A673 (cell line): Measurements from ENCODE around the gene PEX14.
"Not testable (repeated sequence)": the region's sequence is repeated elsewhere in the genome, so short reads cannot be mapped to it uniquely, and the experiment has no call there.

ENCODE experiments used
- EZH2 ChIP-seq: fragments of 200-600 bp; sonication (generic); IDR thresholded peaks from 2 replicates; pipeline ENCODE4 v1.6.1; 2017; ENCODE audit warnings: borderline replicate concordance, low read depth, mild to moderate bottlenecking, mixed read lengths, antibody characterized with exemption, low read length; ENCODE audit not compliant: poor library complexity, severe bottlenecking
- TF ChIP-seq, protein P1 (sequence below): fragments of 300-800, 200-600 bp; sonication (generic); conservative IDR thresholded peaks from 2 replicates; pipeline ENCODE4 v1.5.1; 2017; ENCODE audit warnings: low read depth, mild to moderate bottlenecking, antibody characterized with exemption, low read length, moderate library complexity, mixed read lengths

DNA sequence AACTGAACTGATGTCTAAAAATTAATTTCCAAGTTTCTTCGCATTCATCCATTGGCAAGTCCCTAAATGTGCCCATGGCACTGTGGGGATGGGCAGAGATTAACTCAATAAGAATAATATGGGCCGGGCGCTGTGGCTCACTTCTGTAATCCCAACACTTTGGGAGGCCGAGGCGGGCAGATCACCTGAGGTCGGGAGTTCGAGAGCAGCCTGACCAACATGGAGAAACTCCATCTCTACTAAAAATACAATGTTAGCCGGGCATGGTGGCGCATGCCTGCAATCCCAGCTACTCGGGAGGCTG is 489 bp upstream of the PEX14 start:
- TF ChIP-seq, protein P1, sequence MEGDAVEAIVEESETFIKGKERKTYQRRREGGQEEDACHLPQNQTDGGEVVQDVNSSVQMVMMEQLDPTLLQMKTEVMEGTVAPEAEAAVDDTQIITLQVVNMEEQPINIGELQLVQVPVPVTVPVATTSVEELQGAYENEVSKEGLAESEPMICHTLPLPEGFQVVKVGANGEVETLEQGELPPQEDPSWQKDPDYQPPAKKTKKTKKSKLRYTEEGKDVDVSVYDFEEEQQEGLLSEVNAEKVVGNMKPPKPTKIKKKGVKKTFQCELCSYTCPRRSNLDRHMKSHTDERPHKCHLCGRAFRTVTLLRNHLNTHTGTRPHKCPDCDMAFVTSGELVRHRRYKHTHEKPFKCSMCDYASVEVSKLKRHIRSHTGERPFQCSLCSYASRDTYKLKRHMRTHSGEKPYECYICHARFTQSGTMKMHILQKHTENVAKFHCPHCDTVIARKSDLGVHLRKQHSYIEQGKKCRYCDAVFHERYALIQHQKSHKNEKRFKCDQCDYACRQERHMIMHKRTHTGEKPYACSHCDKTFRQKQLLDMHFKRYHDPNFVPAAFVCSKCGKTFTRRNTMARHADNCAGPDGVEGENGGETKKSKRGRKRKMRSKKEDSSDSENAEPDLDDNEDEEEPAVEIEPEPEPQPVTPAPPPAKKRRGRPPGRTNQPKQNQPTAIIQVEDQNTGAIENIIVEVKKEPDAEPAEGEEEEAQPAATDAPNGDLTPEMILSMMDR = not testable (repeated sequence)
- TF ChIP-seq EZH2 = not testable (repeated sequence)
